ENCODE measurements around the gene CEP85L.
A peak's percentile ranks its signal among the peaks of the same experiment; 100 is the strongest.

The CEP85L gene

DNA sequence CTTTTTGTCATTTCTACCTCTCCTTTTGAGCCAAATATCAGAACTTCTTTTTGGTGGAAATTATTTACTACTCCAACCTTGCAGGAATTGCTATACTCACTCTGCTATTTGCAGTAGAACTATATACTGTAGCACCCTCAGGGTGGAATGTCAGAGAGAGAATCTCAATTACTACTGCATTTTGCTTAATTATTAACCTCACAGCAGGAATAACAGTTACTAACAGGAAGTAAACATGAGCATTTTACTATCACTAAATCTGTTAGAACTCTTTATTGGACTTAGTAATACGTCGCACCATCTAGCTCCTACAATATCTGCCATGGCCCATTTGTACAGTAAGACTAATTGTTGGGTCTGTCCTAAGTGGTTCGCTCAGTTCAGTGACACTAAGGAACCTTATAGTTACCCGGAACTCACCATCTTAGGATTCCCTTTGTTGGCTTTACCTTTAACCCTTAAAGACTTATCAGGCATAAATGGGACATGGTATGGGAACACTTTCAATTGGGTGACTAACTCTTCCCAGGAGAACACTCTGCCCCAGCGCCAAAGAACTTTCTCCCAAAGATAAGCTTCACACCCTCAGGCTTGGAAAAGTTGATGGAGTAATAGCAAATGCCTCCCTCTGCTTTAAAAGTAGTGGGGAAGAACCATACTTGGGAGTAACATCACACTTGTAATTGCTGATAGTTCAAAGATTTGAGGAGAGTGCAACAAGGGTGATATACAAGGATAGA, 64.5 kb downstream of the CEP85L start:
- H3K4me3 ChIP-seq (ENCODE audit: low read depth, low read length): no peak overlapping the region
- TF ChIP-seq, protein P1, sequence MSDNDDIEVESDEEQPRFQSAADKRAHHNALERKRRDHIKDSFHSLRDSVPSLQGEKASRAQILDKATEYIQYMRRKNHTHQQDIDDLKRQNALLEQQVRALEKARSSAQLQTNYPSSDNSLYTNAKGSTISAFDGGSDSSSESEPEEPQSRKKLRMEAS (IDR thresholded peaks at IDR 0.05; ENCODE audit: low read depth, low read length): no peak
- TF ChIP-seq POLR2A (IDR thresholded peaks at IDR 0.05; ENCODE audit: extremely low read depth, insufficient read length) (no peak), MYC (IDR thresholded peaks at IDR 0.05; ENCODE audit: low read depth, low read length) (no peak)
- TF ChIP-seq, protein P2, sequence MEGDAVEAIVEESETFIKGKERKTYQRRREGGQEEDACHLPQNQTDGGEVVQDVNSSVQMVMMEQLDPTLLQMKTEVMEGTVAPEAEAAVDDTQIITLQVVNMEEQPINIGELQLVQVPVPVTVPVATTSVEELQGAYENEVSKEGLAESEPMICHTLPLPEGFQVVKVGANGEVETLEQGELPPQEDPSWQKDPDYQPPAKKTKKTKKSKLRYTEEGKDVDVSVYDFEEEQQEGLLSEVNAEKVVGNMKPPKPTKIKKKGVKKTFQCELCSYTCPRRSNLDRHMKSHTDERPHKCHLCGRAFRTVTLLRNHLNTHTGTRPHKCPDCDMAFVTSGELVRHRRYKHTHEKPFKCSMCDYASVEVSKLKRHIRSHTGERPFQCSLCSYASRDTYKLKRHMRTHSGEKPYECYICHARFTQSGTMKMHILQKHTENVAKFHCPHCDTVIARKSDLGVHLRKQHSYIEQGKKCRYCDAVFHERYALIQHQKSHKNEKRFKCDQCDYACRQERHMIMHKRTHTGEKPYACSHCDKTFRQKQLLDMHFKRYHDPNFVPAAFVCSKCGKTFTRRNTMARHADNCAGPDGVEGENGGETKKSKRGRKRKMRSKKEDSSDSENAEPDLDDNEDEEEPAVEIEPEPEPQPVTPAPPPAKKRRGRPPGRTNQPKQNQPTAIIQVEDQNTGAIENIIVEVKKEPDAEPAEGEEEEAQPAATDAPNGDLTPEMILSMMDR (IDR thresholded peaks at IDR 0.05; ENCODE audit: low read depth, low read length): no peak
- DNase-seq (ENCODE audit: low read depth): no peak

- no peak overlapping the region for H3K4me3 ChIP-seq (ENCODE audit: low read depth, low read length)
- no peak for DNase-seq (ENCODE audit: low read depth)
- TF ChIP-seq, protein P2 (IDR thresholded peaks at IDR 0.05; ENCODE audit: low read depth, low read length): no peak
These were observed 66.5 kb downstream of the CEP85L start for GRCh38 chr6:118584911-118585310.

- TF ChIP-seq, protein P2 (IDR thresholded peaks at IDR 0.05; ENCODE audit: low read depth, low read length): no peak
- TF ChIP-seq MYC (IDR thresholded peaks at IDR 0.05; ENCODE audit: low read depth, low read length) (no peak), POLR2A (IDR thresholded peaks at IDR 0.05; ENCODE audit: extremely low read depth, insufficient read length) (no peak)
- TF ChIP-seq, protein P1 (IDR thresholded peaks at IDR 0.05; ENCODE audit: low read depth, low read length): peak; percentile 33; the same call in 1 of the 2 replicates
- no peak overlapping the region for H3K4me3 ChIP-seq (ENCODE audit: low read depth, low read length)
- DNase-seq (ENCODE audit: low read depth): peak; percentile 86
These were observed 69.9 kb downstream of the CEP85L start for GRCh38 chr6:118581489-118581959.

GRCh38 chr6:118580585-118581419, 70.6 kb downstream of the CEP85L start:
- TF ChIP-seq MYC (IDR thresholded peaks at IDR 0.05; ENCODE audit: low read depth, low read length): no peak; the same call in 1 of the 2 replicates
- TF ChIP-seq, protein P2 (IDR thresholded peaks at IDR 0.05; ENCODE audit: low read depth, low read length): peak; percentile 34
- TF ChIP-seq, protein P1 (IDR thresholded peaks at IDR 0.05; ENCODE audit: low read depth, low read length): peak; percentile 52
- no peak overlapping the region for H3K4me3 ChIP-seq (ENCODE audit: low read depth, low read length)
- DNase-seq (ENCODE audit: low read depth): peak; percentile 83

DNA sequence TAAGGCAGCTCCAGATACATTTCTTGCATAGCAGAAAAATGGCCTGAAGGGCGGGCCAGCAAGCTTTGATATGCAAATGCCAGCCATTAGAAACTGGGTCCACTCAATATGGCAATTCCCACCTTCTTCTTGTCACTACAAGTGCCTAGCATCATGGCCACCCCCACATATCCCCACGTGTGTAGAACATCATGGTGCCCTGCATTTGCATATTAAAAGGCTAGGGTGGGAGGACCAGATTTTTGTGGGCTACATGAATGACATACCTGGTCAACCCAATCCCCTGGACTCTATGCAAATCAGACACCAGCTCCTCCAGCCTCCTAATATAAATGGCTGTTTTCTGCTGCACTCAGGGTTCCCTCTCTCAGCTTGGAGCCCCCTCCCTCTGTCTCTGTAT, 71.6 kb downstream of the CEP85L start:
- no peak for DNase-seq (ENCODE audit: low read depth)
- TF ChIP-seq POLR2A (IDR thresholded peaks at IDR 0.05; ENCODE audit: extremely low read depth, insufficient read length) (no peak), MYC (IDR thresholded peaks at IDR 0.05; ENCODE audit: low read depth, low read length) (no peak)
- TF ChIP-seq, protein P1 (IDR thresholded peaks at IDR 0.05; ENCODE audit: low read depth, low read length): no peak
- TF ChIP-seq, protein P2 (IDR thresholded peaks at IDR 0.05; ENCODE audit: low read depth, low read length): no peak
- no peak overlapping the region for H3K4me3 ChIP-seq (ENCODE audit: low read depth, low read length)
